ENCODE data around the gene NYNRIN. TPM values are rescaled to one million over a fixed set of nuclear protein-coding genes. Genes with fewer than 3 reads are reported as not detected.

NYNRIN gene
- total and polyA plus RNA-seq, 10 of the 15 experiments (the other 5 are each of a cell fraction or from before 2014, with no cell fraction given), result under 0.01 to 0.15 (median 0.01) TPM; not detected in 5

- TF ChIP-seq ZNF592 (IDR thresholded peaks at IDR 0.05) (peak; percentile 72; the same call in 1 of the 2 replicates), GATAD2B (conservative IDR thresholded peaks at IDR 0.05; ENCODE audit: low read depth) (no peak), MYC (IDR thresholded peaks at IDR 0.05; ENCODE audit: insufficient read depth, insufficient read length, insufficient replicate concordance, low read length, severe bottlenecking) (no peak), HCFC1 (IDR thresholded peaks at IDR 0.05; ENCODE audit: low read length) (no peak; the same call in 1 of the 2 replicates), MLLT1 (IDR thresholded peaks at IDR 0.05) (0 out of 2 replicates have a peak, but pooled peaks have one; percentile 36), TAF1 (IDR thresholded peaks at IDR 0.05; ENCODE audit: borderline replicate concordance, low read depth, low read length) (no peak), MTA2 (IDR thresholded peaks at IDR 0.05; ENCODE audit: low read depth) (0 out of 2 replicates have a peak, but pooled peaks have one; percentile 34), YY1 (IDR thresholded peaks at IDR 0.05; ENCODE audit: low read depth, low read length) (peak; percentile 72), NR2F1 (conservative IDR thresholded peaks at IDR 0.05) (no peak), FOXM1 (IDR thresholded peaks at IDR 0.05; ENCODE audit: low read depth, low read length) (0 out of 2 replicates have a peak, but pooled peaks have one; percentile 13), RB1 (IDR thresholded peaks at IDR 0.05; ENCODE audit: borderline replicate concordance) (peak; percentile 40; the same call in 1 of the 2 replicates), E4F1 (IDR thresholded peaks at IDR 0.05; ENCODE audit: borderline replicate concordance, partially characterized antibody) (no peak), EED (IDR thresholded peaks at IDR 0.05; ENCODE audit: low read depth) (0 out of 2 replicates have a peak, but pooled peaks have one; percentile 13), TARDBP (IDR thresholded peaks at IDR 0.05; ENCODE audit: borderline replicate concordance) (no peak), NBN (IDR thresholded peaks at IDR 0.05) (peak; percentile 30)
- TF ChIP-seq, protein P1, sequence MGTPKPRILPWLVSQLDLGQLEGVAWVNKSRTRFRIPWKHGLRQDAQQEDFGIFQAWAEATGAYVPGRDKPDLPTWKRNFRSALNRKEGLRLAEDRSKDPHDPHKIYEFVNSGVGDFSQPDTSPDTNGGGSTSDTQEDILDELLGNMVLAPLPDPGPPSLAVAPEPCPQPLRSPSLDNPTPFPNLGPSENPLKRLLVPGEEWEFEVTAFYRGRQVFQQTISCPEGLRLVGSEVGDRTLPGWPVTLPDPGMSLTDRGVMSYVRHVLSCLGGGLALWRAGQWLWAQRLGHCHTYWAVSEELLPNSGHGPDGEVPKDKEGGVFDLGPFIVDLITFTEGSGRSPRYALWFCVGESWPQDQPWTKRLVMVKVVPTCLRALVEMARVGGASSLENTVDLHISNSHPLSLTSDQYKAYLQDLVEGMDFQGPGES (IDR thresholded peaks at IDR 0.05), result no peak
- TF ChIP-seq, protein P2, sequence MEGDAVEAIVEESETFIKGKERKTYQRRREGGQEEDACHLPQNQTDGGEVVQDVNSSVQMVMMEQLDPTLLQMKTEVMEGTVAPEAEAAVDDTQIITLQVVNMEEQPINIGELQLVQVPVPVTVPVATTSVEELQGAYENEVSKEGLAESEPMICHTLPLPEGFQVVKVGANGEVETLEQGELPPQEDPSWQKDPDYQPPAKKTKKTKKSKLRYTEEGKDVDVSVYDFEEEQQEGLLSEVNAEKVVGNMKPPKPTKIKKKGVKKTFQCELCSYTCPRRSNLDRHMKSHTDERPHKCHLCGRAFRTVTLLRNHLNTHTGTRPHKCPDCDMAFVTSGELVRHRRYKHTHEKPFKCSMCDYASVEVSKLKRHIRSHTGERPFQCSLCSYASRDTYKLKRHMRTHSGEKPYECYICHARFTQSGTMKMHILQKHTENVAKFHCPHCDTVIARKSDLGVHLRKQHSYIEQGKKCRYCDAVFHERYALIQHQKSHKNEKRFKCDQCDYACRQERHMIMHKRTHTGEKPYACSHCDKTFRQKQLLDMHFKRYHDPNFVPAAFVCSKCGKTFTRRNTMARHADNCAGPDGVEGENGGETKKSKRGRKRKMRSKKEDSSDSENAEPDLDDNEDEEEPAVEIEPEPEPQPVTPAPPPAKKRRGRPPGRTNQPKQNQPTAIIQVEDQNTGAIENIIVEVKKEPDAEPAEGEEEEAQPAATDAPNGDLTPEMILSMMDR (IDR thresholded peaks at IDR 0.05 in 2 of 3, conservative IDR thresholded peaks at IDR 0.05 in 1 of 3; ENCODE audit: control insufficient read depth in 2 of 3, extremely low read depth in 1 of 3, insufficient read depth in 1 of 3, low read depth in 3 of 3, low read length in 3 of 3), result peak; percentile 70 to 73 (median 70)
These were observed 33.0 kb upstream of the NYNRIN start (continued) for GRCh38 chr14:24365600-24366412.
